GM18861 (cell line): ENCODE data around the gene SOX18.

Experiments
- ATAC-seq: cut with Tn5 transposase; IDR thresholded peaks from one replicate; pipeline ENCODE4 v1.9.1; 2021; ENCODE audit not compliant: unreplicated experiment

SOX18 gene

DNA sequence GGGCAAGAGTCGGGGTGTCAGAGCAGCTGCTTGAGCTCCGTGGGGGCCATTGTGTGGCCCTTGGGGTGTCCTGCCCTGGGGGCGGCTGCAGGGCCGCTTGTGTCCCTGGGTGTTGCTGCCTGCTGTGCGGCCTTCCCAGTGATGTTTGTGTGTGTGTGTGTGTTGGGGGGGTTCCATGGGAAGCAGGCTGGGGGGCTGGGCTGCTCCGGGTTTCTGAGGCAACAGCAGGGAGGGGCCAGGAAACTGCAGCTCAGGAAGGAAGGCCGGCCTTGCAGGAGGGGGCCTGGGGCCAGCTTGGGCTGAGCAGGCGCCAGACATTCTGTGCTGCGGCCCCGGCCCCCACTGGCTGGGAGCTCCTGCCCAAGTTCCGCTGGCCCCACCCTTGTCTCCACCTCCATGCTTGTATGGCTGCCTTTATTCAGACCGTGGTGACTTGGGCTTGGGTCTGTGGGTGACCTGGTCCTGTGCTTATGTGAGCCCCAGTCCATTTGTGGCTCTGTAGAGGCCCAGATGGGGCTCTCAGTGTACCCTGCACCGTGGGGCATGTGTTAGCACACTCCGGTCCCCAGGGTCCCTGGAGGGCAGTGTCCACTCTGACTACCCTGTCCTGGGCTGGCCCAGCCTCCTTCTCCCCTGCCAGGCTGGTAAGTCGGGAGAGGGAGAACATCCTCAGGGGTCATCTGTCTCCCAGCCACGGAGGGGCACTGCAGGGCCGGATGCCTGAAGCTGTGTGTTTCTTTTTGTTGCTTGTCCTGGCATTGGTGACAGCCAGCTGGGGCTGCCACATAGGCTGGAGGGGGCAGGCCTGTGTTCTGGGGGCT is 4.6 kb upstream of the SOX18 start:
- ATAC-seq = no peak

DNA sequence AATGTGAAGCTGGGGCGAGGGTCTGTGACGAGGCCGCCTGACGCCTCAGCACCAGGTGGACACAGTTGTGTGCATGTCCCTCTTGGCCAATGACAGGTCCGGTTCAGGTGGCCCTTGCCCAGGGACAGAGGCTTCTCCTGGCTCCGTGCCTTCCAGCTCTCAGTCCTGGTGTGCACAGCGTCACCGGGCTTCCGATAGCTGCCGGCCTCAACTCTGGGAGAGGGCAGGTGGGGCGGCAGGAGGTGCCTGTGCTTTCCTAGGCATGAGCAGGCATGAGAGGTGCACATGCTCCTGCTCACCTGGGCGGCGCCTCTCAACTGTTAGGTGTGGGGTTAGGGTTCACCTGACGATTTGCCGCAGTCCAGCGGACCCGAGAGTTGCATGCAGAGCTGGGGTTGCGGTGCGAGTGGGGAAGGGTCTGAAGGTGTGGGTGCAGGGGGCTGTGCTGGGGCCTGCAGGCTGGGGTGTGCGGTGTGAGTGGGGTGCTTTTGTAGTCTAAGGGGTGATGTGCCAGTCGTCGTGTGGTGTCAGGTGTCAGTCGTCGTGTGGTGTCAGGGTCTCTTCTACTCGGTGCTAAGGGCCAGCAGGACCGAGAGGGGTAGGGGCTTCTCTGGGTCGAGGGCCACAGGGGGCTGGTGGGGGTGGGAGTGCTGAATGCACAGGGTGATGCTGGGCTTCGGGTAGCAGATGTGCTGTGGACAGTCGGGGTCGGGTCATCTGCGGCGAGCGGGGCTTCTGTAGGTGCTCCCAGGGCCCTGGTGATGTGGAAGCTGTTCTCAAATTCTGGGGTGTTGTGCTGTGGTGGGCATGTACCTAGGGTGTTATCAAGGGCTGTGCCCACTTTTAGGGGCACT is 3.8 kb upstream of the SOX18 start:
- ATAC-seq = no peak

DNA sequence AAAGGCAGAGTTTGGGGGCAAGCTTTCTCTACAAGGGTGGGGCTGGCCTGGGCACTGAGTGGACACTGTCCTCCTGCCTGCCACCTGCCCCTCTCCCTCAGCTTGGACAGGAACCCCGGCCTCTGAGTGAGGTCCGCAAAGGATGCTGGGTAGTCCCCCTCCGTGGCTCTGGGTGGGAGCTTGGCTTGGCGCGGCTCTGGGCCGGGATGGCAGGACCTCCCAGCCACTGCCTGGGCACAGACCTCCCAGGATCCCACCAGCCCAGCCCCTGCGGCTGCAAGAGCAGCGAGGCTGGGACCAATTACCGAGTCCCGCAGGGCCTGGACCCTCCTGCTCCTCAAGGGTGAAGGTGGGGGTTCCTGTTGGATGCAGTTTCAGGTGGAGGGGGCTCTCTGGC is 2.9 kb upstream of the SOX18 start:
- no peak for ATAC-seq

DNA sequence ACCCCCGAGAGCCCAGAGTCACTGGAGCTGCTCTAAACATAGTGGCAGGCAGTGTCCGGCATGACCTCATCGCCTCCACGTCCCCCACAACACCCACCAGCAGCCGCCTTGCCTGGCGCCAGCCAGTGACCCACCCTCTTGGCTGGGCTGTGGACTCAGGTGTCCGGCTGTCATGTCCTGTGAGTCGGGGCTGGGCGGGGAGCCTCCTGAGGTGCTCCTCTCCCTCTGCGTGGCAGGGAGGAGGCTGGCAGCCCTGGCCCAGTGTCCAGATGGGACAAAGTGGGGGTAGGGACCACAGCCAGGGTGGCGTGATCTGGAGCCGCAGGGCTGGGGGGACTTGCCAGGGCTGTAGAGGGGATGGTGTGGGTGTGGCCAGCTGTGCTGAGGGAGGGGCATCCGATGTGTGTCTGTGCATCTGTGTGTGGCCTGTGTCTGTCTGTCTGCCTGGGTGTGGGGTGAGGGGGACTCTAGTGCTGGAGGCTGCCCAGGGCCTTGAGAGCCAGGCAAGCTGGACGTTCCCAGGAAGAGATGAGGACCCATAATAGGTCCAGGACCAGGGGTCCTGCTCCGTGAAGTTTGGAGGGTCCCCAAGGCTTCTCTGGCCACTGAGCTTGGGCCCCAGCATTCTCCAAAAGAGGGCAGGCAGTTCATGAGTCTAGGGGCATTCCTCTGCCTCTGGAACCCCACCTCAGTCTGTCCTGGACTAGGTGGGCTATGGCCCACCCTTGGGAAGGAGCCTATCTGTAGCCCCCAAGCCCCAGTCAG is 2.3 kb upstream of the SOX18 start:
- ATAC-seq = no peak

DNA sequence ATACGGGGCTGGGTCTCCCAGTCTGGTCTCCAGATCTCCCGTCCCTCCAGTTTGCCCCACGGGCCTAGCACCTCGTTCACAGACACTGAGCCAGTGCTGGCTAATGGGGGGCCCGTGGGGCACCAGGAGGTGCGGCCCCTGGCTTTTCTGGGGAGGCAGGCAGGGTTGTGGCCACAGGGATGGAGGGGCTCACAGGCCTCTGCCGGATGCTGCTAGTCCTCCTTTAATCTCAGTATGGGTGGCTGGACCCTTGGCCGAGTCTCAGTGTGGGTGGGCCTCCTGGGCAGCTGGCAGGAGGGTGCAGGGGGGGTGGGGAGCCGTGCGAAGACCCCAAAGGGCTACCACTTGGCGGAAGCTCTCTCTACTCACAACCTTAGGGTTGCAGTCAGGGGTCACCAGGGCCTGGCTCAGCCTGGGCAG is 1.6 kb upstream of the SOX18 start:
- no peak for ATAC-seq

DNA sequence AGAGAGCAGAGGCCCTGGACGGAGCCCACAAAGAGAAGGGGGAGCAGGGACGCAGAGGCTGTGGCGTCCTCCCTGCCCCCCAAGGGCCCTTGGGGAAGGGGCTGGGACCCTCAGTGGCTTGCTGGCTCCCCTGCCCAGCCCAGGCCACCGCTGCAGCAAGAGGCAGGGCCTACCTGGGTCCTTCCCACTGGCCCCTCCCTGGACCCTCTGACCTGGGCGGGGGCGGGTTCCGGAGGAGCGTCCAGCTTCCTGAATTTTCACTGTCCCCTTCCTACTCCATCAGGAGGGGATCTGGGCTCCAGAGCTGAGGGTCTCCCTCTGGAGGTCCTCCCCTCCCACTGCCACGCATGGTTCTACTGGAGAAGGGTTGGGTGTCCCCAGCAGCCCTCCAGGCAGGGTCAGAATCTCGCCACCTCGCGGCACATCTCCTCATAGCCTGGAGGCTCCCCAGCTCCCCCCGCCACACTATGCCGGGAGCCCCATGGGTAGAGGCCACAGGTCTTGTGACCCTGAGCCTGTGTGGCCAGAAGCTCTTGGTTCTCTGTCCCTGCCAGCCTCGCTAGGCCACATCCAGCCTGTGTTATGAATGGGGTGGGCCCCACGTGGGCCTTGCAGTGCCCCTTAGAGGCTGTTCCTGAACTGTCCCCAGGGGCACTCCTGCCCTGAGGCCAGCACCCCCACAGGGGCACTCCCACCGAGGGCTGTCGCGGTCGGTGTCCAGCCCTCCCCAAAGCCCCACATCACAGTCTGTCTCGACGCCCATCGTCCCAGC is 1.0 kb upstream of the SOX18 start:
- no peak for ATAC-seq

DNA sequence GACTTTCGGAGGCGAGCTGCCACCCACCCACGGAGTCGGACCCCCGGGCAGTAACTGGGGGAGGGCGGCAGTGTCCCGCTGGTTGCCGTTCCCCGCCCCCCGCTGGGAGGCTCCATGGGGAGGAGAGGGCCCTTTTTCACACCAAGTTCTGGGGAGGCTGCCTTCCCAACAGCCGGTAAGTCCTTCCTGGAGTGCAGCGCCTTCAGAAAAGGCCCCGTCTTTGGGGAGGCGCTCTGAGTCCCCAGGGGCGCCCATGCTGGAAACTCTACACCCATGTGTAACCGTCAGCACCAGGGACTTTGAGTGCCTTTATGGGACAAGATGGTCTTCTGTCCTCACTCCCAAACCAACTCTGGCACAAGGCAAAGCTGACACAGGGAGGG is 430 bp upstream of the SOX18 start:
- ATAC-seq = no peak

DNA sequence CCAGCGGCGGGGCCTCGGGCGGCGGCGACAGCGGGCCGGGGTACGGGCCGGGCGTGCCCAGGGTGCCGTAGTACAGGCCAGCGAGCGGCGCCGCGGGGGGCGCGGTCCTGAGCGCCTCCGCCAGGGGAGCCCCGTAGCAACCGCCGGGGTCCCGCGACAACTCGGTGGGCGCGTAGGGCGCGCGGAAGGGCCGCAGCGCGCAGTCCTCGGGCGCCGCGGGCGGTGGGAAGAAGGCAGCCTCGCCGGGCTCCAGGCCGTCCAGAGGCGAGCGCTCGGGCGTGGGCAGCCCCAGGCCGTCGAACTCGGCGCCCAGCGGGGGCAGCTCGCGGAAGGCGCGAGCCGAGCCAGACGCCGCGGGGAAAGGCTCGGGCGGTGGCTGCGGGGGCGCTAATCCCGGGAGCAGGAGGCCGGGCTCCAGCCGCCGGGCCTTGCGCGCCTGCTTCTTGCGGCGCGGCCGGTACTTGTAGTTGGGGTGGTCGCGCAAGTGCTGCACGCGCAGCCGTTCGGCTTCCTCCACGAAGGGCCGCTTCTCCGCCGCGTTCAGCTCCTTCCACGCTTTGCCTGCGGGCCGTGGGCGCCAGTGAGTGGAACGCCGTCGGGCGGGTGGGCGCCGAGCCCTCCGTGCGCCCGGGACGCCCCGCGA is 916 bp downstream of the SOX18 start:
- ATAC-seq = no peak

DNA sequence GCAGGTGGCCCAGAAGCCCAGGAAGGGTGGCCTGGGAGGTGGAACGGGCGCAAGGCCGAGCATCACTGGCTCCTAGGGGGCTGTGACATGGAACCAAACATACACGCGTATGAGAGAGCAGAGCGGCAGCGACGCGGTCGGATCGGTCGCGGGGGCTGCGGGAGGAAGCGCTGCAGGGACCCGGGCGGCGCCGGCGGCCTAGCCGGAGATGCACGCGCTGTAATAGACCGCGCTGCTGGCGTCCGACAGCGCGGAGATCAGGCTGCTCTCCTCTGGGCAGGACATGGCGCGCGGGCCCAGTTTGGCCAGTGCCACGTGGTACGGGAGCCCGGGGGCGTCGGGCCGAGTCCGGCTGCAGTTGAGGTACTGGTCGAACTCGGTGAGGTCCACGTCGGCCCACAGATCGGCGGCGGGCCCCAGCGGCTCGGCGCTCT is 1.5 kb downstream of the SOX18 start:
- no peak for ATAC-seq

DNA sequence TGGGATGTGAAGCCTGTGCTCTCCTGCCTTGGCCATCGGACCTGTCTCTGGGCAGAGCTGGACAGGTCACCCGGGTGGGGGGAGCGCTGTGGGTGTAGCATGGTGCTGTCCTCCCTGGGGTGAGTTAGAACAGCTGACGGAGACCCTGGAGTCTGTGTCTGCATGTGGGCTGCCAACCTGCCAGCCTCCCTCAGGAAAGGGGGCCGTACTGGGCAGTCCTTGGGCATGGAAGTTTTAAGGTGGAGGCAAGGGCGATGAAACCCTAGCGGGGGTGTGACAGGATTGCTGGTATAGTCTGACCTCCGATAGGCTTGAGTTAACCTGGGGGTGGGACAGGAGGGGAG is 2.4 kb downstream of the SOX18 start:
- ATAC-seq = no peak

DNA sequence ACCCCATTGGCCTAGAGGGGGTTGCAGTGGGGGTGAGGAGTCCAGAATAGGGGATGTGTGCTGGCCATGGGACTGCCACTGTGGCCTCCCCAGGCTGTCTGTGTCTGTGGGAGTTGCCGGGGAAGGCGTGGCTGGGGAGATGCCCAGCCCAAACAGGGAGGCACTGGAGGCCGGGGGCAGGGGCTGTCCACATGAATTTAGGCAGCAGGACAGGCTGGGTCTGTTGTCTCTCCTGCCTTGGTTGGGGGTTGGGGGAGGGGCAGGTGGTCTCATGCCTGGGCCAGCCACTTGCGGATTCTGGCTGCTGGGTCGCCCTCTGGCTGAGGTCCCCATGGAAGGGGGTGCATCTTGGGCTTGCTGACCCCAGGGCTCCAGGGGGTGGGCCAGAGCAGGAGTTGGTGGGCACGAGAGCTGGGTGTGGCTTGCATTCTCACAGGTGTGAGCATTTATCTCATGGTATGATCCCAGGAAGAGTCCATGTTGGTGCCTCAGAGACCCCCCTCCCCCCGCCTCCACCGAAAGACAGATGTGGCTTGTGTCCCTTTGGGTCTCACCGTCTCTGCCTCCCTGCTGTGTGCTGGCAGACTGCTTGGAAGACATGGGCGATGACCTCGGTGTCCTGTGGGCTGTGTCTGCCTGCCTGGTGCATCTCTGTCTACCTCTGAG is 4.0 kb downstream of the SOX18 start:
- ATAC-seq = no peak

DNA sequence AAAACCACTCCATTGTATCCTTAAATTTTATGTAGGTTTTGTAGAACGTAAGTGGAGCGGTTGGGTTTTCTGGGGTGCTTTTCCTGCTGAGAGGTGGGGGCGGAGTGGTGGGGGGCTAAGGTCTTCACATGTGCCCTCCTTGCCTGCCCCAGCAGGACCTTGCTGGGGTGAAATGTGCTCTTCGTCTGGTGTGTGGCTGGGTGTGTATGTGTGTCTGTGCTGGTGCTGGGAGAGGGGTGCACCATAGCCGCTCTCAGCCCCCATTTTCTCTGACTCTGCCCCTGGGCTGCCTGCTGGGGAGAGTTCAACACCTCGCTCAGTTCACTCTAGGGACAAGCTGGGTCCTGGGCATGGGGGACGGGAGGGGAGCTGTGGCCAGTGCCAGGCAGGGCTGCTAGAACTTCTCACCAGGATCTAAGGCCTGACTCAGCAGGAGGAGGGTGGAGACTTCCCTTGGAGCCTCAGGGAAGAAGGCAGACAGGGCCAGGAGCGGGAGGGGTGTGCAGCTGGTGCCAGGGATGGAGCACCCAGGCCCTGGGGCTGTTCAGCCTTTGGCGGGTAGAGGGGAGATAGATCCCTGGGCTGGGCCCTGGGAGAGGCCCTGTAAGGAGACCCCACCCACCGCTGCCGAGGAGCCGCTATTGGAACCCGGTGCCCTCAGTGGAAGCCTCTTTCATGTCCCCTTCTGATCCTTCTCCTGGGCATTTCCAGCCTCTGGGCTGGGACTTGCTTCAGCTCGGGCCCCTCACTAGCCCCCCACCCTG is 4.8 kb downstream of the SOX18 start:
- ATAC-seq = no peak

DNA sequence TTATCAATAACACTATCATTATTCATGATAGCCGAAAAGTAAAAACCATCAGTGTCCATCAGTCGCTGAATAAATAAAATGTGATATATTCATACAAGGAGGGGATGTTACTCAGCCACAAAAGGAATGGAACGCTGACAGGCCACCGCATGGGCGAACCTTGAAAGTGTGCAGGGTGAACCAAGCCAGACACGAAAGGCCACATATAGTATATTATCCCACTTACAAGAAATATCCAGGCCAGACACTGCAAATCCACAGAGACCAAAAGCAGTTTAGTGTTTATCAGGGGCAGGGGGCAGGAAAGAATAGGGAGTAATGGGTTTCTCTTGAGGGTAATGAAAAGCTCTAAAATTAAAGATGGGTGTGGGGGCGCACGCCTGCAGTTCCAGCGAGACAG is 5.7 kb downstream of the SOX18 start:
- no peak for ATAC-seq

DNA sequence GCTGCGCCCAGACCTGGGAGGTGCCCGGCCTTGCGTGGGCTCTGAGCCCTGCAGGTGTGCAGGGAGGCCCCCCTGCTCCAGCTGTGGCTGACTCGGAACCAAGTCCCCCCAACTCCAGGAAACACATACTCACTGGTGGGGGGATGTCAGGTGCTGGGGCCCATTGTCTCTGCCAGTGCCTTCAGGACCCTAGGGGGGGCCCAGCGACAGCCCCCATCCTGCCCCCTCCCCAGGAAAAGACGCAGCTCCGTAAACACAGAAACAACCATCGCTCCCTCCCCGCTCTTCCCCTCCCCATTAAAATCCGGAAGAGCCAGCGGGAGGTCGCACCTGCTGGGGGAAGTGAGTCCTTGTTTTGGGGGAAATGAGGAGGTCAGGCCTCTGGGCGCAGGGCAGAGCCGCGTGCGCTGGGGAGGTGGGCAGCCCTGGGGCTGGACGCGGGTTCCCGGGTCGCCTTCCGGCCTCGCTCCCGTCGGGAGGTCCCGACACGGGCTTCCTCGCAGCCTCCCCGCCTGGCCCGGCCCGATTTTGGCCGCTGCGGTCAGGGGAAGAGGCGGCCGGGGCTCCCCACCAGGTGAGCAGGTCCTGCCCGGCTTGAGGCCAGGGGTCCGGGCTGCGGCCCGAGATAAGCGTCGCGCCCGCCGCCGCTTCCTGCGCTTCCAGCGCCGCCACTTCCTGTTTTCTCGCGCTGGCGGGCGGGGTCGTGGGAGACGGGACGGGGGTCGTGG is 7.2 kb downstream of the SOX18 start:
- ATAC-seq = no peak

DNA sequence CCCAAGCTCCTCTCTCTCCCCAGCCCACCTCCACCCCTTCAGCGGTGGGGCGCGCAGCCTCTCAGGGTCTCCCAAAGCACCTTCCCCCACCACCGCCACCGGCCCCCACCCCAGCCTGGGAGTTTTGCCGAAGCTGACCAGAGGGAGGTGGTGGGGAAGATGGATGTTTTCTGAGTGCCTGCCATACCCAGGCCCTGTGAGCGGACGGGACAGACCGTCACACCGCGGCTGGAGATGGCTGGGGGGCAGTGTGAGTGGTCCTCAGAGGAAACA is 7.7 kb downstream of the SOX18 start:
- ATAC-seq = no peak

DNA sequence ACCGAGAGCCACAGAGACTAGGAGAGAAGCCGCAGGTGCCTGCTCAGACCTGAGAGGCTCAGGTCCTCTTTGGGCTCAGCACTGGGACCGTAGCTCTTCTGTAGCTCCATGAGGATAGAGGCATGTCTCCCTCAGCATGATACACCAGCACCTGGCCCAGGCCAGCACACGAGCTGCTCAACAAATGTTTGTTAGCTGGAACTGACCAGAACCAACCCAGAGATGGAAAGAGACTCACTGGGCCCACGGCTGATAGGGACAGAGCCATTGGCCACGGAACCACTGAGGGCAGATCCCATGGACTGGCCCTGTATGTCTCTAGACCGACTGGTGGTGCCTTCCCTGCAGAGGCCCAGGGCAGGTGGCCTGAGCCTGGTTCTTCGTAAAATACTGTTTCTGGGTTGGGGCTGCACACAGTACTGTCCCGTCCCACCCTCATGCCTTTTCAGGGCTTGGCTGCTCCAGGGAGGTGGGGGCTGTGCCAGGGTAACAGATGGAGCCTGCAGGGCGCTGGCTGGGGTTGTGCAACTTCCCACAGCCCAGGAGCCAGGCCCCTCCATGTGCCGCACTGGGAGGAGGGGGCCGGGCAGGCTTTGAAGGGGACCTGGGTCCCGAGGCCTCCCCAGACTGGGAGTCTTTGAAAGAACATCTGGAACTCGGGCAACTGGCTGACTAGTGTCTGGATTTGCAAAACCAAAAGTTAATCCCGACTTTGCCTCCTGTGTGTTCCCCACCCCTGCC is 8.2 kb downstream of the SOX18 start:
- no peak for ATAC-seq

DNA sequence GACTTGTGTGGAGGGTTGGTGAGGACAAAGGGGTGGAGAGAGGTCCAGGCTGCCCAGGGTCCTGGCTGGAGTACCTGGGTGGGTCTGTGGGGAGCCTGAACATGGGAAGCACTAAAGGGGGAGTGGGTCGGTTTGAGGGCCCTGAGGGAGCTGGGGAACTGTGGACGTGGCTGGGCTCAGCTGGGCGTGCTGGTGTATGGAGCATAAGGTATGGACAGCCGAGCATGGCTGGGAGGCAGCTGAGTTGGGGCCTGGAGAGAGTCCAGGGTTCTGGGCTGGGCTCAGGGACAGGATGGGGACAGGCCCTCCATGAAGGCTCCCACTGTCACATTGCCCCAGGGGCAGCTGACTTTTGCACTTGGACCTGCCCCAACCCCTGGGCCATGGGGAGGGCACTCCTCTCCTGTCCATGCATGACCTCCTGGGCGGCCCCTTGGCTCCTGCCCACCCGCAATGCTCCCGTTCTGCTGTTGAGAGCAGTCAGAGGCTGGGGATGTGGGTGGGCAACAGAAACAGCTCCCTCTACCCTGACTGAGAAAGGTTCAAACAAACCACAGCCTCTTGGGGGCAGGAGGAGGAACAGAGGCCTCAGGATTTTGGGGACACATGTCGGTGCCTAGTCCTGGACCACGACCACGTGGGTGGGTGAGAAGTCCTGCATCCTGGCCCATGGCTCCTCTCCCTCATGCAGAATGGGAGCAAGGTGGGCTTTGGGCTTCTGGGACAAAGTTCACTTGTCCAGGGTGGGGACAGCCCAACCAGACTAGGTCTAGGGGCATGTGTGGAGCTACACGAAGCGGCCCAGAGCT is 9.0 kb downstream of the SOX18 start:
- ATAC-seq = no peak
